GM12892 (cell line): ENCODE results near the gene SORCS1.

ENCODE experiments used
- POLR2A ChIP-seq: IDR thresholded peaks from 2 replicates; pipeline ENCODE4 v1.6.1; 2011; ENCODE audit warnings: low read depth, low read length, control low read depth
- POLR2AphosphoS5 ChIP-seq: IDR thresholded peaks from 2 replicates; pipeline ENCODE4 v1.6.1; 2011; ENCODE audit warnings: low read depth, low read length, control low read depth
- TAF1 ChIP-seq: IDR thresholded peaks from 2 replicates; pipeline ENCODE4 v1.6.1; 2011; ENCODE audit warnings: low read depth, mild to moderate bottlenecking, control low read depth, low read length, borderline replicate concordance

DNA sequence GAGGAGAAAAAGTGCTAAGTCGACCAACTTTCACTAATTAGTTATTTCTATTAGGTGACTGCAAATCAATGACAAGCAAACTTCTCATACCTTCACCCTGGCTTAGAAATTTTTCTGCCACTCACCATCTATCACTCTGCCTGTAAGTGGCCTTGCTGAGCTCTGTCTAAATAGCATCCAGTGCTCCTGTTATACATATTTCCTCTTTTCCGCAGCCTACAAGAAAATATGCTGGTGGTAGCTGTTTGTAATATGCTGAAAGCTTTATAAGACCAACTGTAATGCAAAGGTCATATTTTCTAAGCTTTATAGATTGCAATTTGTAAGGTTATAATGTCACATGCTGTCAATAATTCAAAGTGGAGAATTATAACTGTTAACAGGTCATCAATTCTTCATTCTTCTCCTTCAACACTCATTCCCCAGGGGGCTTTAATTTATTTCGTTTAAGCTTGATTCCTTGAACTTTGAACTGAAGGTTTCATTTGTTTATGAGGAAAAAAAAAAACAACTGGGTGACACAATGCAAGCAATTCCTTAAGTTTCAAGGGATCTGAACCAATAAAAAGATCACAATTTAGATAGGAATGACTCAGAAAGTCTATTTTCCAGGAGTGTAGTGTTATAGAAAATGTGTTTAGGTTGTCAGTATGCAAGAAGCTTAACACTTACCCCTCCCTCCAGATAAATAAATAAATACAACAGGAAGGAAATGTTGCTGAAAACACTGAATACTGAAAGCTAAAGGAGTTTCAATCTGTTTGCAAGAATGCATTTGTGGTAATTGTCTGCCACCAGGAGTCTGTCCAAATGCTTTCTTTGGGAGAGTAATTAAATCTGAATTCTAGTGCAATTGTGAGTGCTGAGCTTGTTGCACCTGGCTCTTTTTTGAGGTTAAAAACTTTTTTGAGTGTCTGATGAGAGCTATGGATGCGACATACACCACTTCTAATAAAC is 183.7 kb downstream of the SORCS1 start:
- TF ChIP-seq POLR2AphosphoS5: no peak
- TF ChIP-seq TAF1: no peak
- TF ChIP-seq POLR2A: no peak
